Medulla oblongata (tissue), 1 donor: ENCODE results near the gene SLC16A10.
"Not testable (repeated sequence)": the region's sequence is repeated elsewhere in the genome, so short reads cannot be mapped to it uniquely, and the experiment has no call there.

Experiments
- DNase-seq: peaks from one replicate; pipeline ENCODE4 v3.0.0-alpha.2; 2015; ENCODE audit errors: extremely low spot score

SLC16A10 gene

DNA sequence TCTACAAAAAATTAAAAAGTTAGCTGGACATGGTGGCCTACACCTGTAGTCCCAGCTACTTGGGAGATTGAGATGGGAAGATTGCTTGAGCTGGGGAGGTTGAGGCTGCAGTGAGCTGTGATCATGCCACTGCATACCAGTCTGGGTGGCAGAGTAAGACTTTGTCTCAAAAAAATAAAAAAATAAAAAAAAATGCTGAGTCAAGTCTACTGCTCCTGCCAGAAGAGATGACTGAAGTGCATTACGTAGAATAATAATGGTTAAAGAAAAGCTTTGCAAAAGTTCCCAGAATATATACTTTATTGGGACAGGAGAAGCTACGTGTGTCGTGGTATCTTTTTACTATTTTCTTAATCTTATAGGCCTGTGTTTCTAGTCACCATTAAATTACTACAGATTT lies 125.3 kb downstream of the SLC16A10 start:
- DNase-seq, result no peak

- DNase-seq, result no peak
These were observed 127.8 kb downstream of the SLC16A10 start for GRCh38 chr6:111215131-111215530.

- DNase-seq, result no peak
These were observed 132.5 kb downstream of the SLC16A10 start for GRCh38 chr6:111219785-111220184.

- DNase-seq, result no peak
These were observed 133.2 kb downstream of the SLC16A10 start for GRCh38 chr6:111220383-111221031.

DNA sequence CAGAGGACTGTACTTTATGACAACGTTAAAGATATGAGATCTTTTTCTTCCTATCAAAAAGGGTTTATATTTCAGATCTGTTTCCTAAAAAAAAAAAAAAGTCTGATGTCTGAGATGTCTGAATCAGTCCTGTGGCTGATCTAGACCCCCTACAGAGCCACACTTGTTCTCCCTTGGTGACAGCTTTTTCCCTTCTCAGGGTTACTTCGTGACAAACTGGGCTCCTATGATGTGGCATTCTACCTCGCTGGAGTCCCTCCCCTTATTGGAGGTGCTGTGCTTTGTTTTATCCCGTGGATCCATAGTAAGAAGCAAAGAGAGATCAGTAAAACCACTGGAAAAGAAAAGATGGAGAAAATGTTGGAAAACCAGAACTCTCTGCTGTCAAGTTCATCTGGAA lies 134.5 kb downstream of the SLC16A10 start:
- no peak for DNase-seq

DNA sequence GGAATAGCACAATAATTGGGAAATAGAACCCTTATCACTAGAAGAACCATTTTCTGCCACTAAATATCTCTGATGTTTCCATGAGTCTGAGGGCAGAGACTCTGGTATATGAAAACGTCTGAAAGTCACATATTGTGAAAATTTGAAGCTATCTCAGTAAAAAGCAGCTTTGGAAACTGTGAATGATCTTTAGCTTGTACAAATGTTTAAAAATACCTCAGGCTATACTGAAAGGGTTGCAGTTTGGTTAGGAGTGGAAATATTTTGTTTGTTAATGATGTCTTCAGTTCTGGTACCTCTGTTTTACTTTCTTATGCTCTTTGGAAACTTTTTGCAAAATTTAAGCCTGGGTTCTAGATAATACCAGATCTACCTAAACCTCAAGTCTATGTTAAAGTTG lies 135.0 kb downstream of the SLC16A10 start:
- no peak for DNase-seq

GRCh38 chr6:111228094-111228493 lies 140.8 kb downstream of the SLC16A10 start:
- no peak for DNase-seq

GRCh38 chr6:111230351-111231089 lies 143.2 kb downstream of the SLC16A10 start:
- DNase-seq, result no peak

- DNase-seq, result no peak
These were observed 143.8 kb downstream of the SLC16A10 start for GRCh38 chr6:111231090-111231459.

DNA sequence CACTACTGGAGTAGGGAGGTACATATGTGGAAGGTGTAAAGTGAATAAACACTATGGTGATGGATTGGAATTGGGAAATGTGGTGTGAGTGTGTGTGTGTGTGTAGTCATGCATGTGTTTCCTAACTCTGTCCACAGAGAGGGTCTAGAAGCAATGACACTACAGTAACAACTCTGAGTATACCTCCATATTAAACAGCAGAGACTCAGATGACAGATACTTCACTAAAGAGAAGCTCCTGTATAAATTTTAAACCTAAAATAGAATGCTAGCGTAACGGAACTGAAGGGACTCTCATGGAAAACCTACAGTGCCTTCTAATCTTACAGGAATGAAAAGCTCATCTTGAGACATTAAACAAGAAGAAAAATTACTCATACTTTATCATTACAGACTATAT lies 150.5 kb downstream of the SLC16A10 start:
- no peak for DNase-seq

DNA sequence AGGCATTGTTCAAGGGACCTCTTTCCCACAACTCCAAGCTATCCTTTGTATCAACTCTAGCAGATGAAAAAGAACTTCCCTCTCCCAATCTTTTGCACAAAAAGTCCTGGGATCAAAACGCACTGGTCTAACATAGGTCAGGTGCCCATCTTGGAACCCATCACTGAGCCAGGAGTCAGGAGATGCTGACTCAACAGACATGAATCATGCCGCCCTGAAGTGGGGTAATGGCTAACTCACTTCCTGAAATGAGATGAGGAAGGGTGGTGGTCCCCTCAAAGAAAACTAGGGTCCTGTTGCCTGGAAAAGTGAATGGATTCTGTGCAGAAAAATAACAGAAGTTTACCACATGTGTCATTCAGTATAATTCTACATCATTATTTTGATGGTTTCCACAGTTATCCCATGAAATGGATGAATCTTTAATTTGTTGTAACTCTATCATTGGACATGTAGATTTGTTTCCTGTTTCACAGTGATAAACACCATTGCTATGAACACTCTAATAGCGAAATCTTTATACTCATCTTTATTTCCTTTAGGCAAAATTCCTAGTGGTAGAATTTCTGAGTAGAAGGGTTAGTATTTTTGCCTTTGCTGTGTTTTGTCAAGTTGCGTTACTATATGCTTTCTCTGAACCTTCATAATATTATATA lies 151.3 kb downstream of the SLC16A10 start:
- DNase-seq, result no peak

GRCh38 chr6:111239461-111239860 lies 152.2 kb downstream of the SLC16A10 start:
- DNase-seq, result no peak

DNA sequence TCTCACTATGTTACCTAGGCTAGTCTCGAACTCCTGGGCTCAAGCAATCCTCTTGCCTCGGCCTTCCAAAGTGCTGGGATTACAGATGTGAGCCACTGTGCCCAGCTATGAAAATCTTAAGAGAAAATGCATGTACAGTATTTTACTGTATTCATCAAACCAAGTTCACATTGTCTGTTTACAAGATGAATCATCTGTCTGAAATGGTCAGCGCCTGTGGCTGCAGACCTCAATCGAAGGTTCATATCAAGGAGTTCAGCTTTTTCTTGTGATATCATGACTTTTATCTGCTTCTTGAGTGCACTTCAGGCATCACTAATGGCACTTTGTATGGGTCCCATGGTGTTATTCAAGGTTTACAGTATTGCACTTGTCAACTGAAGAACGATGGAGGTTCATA lies 155.1 kb downstream of the SLC16A10 start:
- no peak for DNase-seq

GRCh38 chr6:111243095-111243494 lies 155.8 kb downstream of the SLC16A10 start:
- DNase-seq, result no peak

DNA sequence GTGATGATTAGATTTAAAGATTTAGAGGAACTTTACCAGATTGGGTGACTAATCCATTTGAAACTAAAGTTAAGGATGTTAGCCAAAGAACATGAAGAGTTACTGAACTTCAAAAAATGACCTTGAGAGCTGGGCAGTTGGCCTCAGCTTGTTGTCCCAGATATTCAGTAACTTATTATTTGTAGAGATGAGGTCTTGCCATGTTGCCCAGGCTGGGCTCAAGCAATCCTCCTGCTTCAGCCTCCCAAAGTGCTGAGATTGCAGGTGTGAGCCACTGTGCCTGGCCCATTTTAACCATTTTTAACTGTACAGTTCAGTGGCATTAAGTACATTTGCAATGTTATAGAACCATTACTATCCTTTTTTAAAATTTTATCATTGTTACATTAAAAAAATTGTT lies 161.5 kb downstream of the SLC16A10 start:
- DNase-seq, result no peak

DNA sequence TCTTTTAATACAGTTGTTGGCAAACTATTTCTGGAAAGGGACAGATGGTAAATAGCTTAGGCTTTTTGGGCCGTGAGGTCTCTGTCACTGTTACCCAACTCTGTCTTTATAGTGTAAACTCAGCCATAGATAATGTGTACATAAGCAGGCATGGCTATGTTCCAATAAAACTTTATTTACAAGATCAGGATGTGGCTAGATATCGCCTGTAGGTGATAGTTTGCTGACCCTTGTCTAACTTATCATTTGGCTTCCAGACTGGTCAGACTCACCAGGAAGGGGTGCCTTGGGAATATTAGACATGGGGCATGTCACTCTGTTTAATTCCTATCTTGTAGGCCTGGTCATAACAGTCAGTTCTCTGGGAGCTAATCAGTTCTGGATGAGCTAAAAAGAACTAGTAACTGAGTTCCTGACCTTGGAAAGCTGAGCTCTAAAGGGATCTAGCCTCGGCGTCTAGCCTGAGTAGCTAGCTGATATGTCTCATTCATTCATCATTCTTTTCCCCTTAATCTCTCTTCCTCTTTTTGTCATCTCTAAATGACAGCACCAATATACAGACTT lies 163.6 kb downstream of the SLC16A10 start:
- no peak for DNase-seq

DNA sequence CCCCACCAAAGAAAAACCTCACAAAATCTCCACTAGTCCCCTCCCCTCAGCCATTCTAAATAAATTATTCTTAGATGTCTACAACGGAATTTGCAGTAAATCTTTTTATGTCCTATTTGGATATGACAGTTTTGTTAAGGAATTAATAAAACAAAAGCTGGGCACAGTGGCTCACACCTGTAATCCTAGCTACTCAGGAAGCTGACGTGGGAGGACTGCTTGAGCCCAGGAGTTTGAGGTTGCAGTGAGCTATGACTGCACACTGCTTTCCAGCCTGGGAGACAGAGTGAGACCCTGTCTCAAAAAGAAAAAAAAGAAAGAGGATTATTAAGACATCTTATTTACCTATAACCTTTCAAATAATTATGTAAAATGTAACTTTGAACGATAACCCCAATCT lies 165.4 kb downstream of the SLC16A10 start:
- DNase-seq, result no peak

DNA sequence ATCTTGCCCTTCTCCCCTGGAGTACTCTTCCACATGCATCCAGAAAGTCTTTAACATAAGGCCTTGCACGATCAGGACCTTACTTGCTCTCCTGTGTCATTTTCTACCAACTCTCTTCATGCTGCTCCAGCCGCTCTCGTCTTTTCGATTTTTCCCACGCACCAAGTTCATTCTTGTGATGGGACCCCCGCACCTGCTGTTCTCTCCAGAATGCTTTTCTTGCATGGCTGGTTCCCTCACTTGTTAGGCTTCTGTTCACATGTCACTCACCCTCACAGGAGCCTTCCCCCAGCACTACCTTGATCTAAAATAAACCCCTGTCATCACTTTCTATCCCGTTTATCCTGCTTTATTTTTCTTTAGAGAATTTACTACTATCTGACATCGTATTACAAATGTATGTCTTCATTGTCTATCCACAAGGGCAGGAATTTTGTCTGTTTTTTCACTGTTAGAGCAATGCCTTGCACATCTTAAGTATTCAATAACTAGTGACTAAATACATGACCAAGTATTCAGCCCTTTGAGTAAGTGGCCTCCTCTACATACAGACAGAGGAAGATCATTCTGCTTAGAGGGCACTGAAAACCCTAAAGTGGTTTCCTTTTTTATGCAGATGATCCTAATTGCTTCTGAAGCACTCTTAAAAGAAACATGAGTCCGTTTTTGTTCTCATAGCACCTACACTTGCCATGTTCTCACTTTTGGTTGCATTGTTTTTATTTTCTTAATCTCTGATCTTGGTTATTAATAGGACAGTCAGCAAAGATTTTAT lies 166.9 kb downstream of the SLC16A10 start:
- DNase-seq, result no peak

DNA sequence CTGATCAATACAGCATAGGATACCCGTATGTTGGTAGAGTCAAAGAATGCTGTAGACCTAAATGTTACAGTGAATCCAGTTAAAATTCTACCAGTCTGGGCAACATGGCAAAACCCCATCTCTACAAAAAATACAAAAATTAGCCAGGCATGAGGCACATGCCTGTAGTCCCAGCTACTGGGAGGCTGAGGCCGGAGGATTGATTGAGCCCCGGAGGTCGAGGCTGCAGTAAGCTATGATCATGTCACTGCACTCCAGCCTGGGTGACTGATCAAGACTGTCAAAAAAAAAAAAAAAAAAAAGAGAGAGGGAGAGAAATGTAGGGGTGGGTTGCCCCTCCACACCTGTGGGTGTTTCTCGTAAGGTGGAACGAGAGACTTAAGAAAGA lies 167.5 kb downstream of the SLC16A10 start:
- no peak for DNase-seq

DNA sequence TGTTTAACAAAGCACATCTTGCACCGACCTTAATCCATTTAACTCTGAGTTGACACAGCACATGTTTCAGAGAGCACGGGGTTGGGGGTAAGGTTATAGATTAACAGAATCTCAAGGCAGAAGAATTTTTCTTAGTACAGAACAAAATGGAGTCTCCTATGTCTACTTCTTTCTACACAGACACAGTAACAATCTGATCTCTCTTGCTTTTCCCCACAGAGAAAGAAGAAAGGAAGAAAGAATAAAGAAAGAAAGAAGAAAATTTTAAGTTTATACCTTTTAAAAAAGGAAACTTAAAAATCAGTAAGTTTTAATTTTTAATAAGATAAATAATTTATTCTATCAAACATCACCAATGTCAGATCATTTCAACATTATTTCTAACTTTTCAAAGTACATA lies 168.5 kb downstream of the SLC16A10 start:
- DNase-seq, result not testable (repeated sequence)

- no peak for DNase-seq
These were observed 169.3 kb downstream of the SLC16A10 start for GRCh38 chr6:111256646-111257045.

DNA sequence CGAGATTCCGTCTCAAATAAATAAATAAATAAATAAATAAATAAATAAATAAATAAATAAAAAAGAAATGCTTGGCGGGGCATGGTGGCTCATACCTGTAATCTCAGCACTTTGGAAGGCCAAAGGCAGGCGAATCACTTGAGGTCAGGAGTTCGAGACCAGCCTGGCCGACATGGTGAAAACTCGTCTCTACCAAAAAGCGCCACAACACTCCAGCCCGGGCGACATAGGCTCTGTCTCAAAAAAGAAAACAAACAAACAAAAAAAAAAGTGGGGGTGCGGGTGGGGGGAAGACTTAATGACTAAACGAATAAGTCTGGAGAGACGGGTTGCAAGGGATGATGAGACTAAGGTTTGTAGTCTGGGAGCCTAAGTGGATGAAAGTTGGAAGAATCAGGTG lies 170.7 kb downstream of the SLC16A10 start:
- DNase-seq, result no peak
